OCI-LY3 (cell line): ENCODE measurements around the gene CPXM1.

Source experiments
- CTCF ChIP-seq: fragments of 200-600, 300-600 bp; sonication (generic); IDR thresholded peaks from 2 replicates; pipeline ENCODE4 v1.5.1; 2014; ENCODE audit warnings: antibody characterized with exemption, low read length, low read depth
- EZH2phosphoT487 ChIP-seq: fragments of 200-600 bp; shearing (Covaris generic); IDR thresholded peaks from 2 replicates; pipeline ENCODE4 v1.6.1; 2018; ENCODE audit warnings: antibody characterized with exemption, mixed run types, low read depth

GRCh38 chr20:2798095-2798805, 2.2 kb downstream of the CPXM1 start:
- no peak for TF ChIP-seq CTCF
- no peak for TF ChIP-seq EZH2phosphoT487
